Activated CD4-positive, alpha-beta memory T cell treated with anti-CD3 and anti-CD28 coated beads, Interleukin-2, amount 10 ng/mL, durations not matched to agents 7 days and 5 days (primary cell): ENCODE measurements around the gene LRRC74B. TPM values are rescaled to one million over a fixed set of nuclear protein-coding genes. Genes with fewer than 3 reads are reported as not detected.
"Not testable (repeated sequence)": the region's sequence is repeated elsewhere in the genome, so short reads cannot be mapped to it uniquely, and the experiment has no call there.

ENCODE experiments used
- CTCF ChIA-PET: fragments of 350-600 bp; sonication (Branson Sonifier 250); formaldehyde crosslinking; loops from one replicate; lab custom pipeline; 2021; ENCODE audit warnings: antibody characterized with exemption, inconsistent platforms; lab: Charles Lee
- POLR2A ChIA-PET: fragments of 350-600 bp; sonication (Branson Sonifier 250); formaldehyde crosslinking; loops from one replicate; lab custom pipeline; 2021; ENCODE audit warnings: antibody characterized with exemption; lab: Charles Lee
- DNase-seq: peaks from one replicate; pipeline ENCODE4 v3.0.0-alpha.2; 2020
- H3K27ac Mint-ChIP-seq: one replicate; pipeline ENCODE4 v1.8.0; 2021; ENCODE audit warnings: mild to moderate bottlenecking, mixed read lengths
- H3K27me3 Mint-ChIP-seq: one replicate; pipeline ENCODE4 v1.8.0; 2021; ENCODE audit warnings: mixed read lengths
- H3K36me3 Mint-ChIP-seq: one replicate; pipeline ENCODE4 v1.8.0; 2021; ENCODE audit warnings: low read depth, mixed read lengths
- H3K4me1 Mint-ChIP-seq: one replicate; pipeline ENCODE4 v1.8.0; 2021; ENCODE audit warnings: mixed read lengths
- H3K4me3 Mint-ChIP-seq: one replicate; pipeline ENCODE4 v1.8.0; 2021; ENCODE audit warnings: mild to moderate bottlenecking, mixed read lengths
- H3K9me3 Mint-ChIP-seq: one replicate; pipeline ENCODE4 v1.8.0; 2021; ENCODE audit warnings: mixed read lengths
- total RNA-seq, 2 experiments: library from RNA; stranded (reverse); gene quantifications; one replicate each; pipeline ENCODE4 v1.2.3, GENCODE V29; 2021

The LRRC74B gene
- total RNA-seq, 2 experiments from 2014 or later, result not detected

DNA sequence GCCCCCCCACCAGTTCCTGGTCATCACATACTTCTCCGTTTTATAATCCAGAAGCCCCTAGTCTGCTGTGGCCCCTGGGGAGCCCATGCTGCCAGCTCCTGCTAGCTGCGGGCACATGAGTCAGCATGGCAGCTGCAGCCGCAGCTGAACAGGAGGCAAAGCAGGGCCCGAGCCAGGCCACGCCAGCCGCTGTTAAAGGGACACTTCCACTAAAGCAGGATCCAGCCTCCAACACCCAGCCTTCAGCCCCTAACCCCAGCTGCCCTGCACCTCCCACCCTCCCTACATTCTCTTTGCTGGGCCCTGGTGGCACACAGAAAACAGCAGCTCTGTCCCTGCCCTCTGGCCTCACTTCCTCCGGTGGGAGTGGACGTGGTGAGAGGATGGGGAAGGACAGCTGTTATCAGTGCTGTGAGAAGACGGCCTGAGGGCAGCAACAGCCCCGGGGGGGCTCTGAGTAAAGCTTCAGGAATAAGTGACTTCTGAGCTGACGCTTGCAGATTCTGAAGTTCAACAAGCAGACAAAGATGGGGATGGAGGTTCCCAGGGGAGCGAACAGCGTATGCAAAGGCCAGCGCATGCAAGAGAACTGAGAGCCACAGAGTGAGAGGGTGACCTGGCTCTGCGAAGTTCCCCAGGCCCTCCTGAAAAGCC, 688 bp upstream of the LRRC74B start:
- no peak overlapping the region for H3K27ac Mint-ChIP-seq
- no peak for DNase-seq
- H3K9me3 Mint-ChIP-seq, result no peaks in the 10 kb centered on the region
- H3K27me3 Mint-ChIP-seq, result peaks cover 19% of the 10 kb centered on the region
- POLR2A ChIA-PET, result interaction anchor here (0.8 to 1.4 kb wide), 2 partner anchors 10 to 11 kb away, joined by 3 to 4 read pairs; no protein-coding TSS in a partner anchor
- CTCF ChIA-PET, result interaction anchor here (1.2 kb wide), 1 partner anchor 24 kb away, joined by 5 read pairs; no protein-coding TSS in a partner anchor
- H3K4me3 Mint-ChIP-seq, result no peak overlapping the region
- peaks cover 30% of the 10 kb centered on the region for H3K4me1 Mint-ChIP-seq
- H3K36me3 Mint-ChIP-seq, result no peaks in the 10 kb centered on the region

DNA sequence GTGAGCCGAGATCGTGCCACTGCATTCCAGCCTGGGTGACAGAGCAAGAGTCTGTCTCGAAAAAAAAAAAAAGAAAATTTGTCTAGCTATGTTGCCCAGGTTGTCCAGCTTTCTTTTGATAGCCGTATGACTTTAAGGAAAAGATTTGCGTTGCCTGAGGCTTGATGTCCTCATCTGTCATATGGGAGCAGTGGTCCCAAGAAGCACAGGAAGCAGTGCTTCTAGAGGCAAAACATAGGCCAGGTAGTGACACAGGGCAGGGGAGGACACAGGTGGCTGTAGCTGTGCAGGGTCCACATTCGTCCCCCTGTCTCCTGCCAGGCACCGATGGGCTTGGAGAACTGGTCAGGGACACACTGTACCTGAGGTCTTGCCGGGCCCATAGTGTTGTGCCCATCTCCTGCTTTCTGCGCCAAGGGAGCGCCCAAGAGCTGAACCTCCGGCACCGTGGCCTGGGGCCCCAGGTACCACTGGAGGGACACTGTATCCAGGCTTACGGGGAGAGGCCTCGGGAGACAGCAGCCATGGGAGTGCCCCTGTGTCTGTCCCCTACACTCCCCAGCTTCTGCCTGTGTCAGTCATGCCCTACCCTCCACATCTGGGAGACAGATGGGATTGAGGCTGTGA, 1.4 kb downstream of the LRRC74B start:
- no peak overlapping the region for H3K27ac Mint-ChIP-seq
- DNase-seq, result no peak
- no peaks in the 10 kb centered on the region for H3K9me3 Mint-ChIP-seq
- H3K4me1 Mint-ChIP-seq, result peaks cover 33% of the 10 kb centered on the region
- peaks cover 19% of the 10 kb centered on the region for H3K27me3 Mint-ChIP-seq
- no peak overlapping the region for H3K4me3 Mint-ChIP-seq
- H3K36me3 Mint-ChIP-seq, result no peaks in the 10 kb centered on the region
- ChIA-PET CTCF (interaction anchor here (0.7 kb wide), 1 partner anchor 263 kb away, joined by 3 read pairs; no protein-coding TSS in a partner anchor), POLR2A (no interaction called here)

GRCh38 chr22:21047730-21048129, 2.0 kb downstream of the LRRC74B start:
- POLR2A ChIA-PET, result no interaction called here
- Mint-ChIP-seq H3K27me3 (peaks cover 19% of the 10 kb centered on the region), H3K9me3 (no peaks in the 10 kb centered on the region), H3K4me1 (peaks cover 33% of the 10 kb centered on the region), H3K27ac (no peak overlapping the region), H3K36me3 (no peaks in the 10 kb centered on the region), H3K4me3 (no peak overlapping the region)
- DNase-seq, result no peak
- CTCF ChIA-PET, result no interaction called here

- Mint-ChIP-seq H3K4me1 (peaks cover 26% of the 10 kb centered on the region), H3K27me3 (peaks cover 14% of the 10 kb centered on the region)
- H3K9me3 Mint-ChIP-seq, H3K27ac Mint-ChIP-seq, POLR2A ChIA-PET, H3K36me3 Mint-ChIP-seq, H3K4me3 Mint-ChIP-seq, DNase-seq, CTCF ChIA-PET: not testable (repeated sequence)
Observed at GRCh38 chr22:21048448-21048847, 2.7 kb downstream of the LRRC74B start.

DNA sequence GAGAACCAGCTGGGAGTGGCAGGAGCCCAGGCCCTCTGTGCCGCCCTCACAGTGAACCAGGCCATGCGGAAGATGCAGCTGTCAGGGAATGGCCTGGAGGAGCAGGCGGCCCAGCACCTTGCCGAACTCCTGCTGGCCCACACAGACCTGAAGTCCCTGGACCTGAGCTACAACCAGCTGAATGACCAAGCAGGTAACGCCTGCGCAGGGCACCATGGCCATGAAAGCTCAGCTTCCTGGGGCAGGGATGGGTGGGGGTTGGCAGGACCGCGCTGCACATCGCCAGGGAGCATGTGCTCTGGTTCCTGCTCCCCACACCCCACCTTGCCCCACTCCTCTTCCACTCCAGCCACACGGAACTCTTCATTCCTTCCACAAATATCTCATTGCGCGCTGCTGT, 3.2 kb downstream of the LRRC74B start:
- H3K36me3 Mint-ChIP-seq, POLR2A ChIA-PET, H3K27ac Mint-ChIP-seq, H3K9me3 Mint-ChIP-seq, H3K4me3 Mint-ChIP-seq, CTCF ChIA-PET, DNase-seq: not testable (repeated sequence)
- Mint-ChIP-seq H3K27me3 (peaks cover 13% of the 10 kb centered on the region), H3K4me1 (peaks cover 21% of the 10 kb centered on the region)

GRCh38 chr22:21051145-21051830, 5.5 kb downstream of the LRRC74B start:
- ChIA-PET POLR2A (no interaction called here), CTCF (no interaction called here)
- no peak for DNase-seq
- peaks cover 14% of the 10 kb centered on the region for H3K4me1 Mint-ChIP-seq
- no peaks in the 10 kb centered on the region for H3K36me3 Mint-ChIP-seq
- H3K9me3 Mint-ChIP-seq, result no peaks in the 10 kb centered on the region
- H3K27ac Mint-ChIP-seq, result no peak overlapping the region
- H3K4me3 Mint-ChIP-seq, result no peak overlapping the region
- H3K27me3 Mint-ChIP-seq, result peaks cover 5% of the 10 kb centered on the region

DNA sequence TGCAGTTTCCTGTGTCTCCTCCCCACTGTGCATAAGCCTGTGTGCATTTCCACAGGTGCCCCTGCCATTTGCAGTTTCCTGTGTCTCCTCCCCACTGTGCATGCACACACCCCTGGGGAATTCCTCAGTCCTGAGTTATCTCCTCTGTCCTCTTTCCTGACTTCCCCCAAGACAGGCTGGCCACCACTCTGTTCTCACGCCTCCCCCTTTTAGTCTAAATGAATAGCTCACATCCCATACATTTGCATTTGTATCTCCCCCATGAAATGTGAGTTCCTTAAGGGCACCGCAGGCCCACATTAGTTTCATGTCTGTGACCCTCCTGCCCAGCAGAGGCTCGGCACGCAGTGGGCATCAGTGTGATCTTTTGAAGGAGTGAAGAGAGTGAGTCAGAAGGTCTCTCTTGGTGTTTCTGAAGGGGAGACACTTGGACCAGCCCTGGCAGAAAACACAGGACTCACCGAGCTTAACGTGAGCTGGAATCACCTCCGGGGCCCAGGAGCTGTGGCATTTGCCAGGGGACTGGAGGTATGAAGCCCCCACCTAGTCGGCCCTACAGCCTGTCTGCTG, 6.2 kb downstream of the LRRC74B start:
- ChIA-PET POLR2A (interaction anchor here (1.6 kb wide), 1 partner anchor 50 kb away, joined by 4 read pairs; the partner anchor contains the start of gene THAP7), CTCF (no interaction called here)
- Mint-ChIP-seq H3K4me3 (no peak overlapping the region), H3K27me3 (peaks cover 10% of the 10 kb centered on the region), H3K27ac (no peak overlapping the region), H3K9me3 (no peaks in the 10 kb centered on the region), H3K36me3 (no peaks in the 10 kb centered on the region), H3K4me1 (peaks cover 20% of the 10 kb centered on the region)
- DNase-seq, result no peak

DNA sequence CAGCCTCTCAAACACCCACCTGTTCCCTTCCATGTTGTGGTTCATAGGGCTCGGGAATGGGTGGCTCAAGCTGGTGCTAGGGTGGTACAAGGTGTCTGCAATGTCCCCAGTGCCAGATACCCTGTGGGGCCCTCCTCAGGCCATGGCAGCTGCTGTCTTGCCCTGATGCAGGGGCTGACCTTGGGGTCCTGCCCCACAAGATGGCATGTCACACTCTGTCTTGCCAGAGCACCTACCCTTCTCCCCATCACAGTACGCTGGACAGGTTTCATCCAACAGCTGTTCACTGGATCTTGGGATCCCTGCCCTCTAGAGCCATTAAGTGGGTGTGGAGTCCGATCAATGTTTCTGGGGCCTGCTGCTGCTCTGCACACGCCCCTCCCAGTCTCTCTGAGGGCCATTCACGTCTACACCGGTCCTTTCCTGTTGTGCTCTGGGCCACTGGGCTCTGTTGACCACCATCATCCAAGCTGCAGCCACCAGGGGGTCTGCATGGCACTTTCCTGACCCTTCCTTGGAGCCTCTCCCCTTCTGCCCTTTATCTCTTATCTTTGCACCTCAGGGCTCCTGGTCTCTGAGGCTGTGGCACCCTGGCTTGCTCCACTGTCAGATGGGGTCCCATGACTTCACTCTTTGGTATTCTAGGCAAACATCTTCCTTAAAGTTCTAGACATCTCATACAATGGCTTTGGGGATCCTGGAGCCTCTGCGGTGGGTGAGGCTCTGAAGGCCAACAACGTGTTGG, 7.1 kb downstream of the LRRC74B start:
- Mint-ChIP-seq H3K27me3 (peaks cover 10% of the 10 kb centered on the region), H3K9me3 (no peaks in the 10 kb centered on the region), H3K4me1 (peaks cover 21% of the 10 kb centered on the region), H3K4me3 (no peak overlapping the region), H3K27ac (no peak overlapping the region), H3K36me3 (no peaks in the 10 kb centered on the region)
- no peak for DNase-seq
- ChIA-PET POLR2A (interaction anchor here (1.6 kb wide), 1 partner anchor 51 kb away, joined by 4 read pairs; the partner anchor contains the start of gene THAP7), CTCF (no interaction called here)

GRCh38 chr22:21054046-21054713, 8.4 kb downstream of the LRRC74B start:
- H3K36me3 Mint-ChIP-seq, result no peaks in the 10 kb centered on the region
- H3K4me3 Mint-ChIP-seq, result no peak overlapping the region
- ChIA-PET CTCF (no interaction called here), POLR2A (interaction anchor here (1.2 kb wide), 1 partner anchor 9 kb away, joined by 4 read pairs; the partner anchor contains the start of gene LRRC74B)
- H3K27ac Mint-ChIP-seq, result no peak overlapping the region
- peaks cover 10% of the 10 kb centered on the region for H3K27me3 Mint-ChIP-seq
- no peaks in the 10 kb centered on the region for H3K9me3 Mint-ChIP-seq
- no peak for DNase-seq
- H3K4me1 Mint-ChIP-seq, result peaks cover 21% of the 10 kb centered on the region

GRCh38 chr22:21054714-21055563, 9.2 kb downstream of the LRRC74B start:
- no peak for DNase-seq
- H3K4me3 Mint-ChIP-seq, result no peak overlapping the region
- no peaks in the 10 kb centered on the region for H3K9me3 Mint-ChIP-seq
- H3K27ac Mint-ChIP-seq, result no peak overlapping the region
- no peaks in the 10 kb centered on the region for H3K36me3 Mint-ChIP-seq
- CTCF ChIA-PET, result no interaction called here
- peaks cover 10% of the 10 kb centered on the region for H3K27me3 Mint-ChIP-seq
- POLR2A ChIA-PET, result interaction anchor here (1.2 kb wide), 1 partner anchor 9 kb away, joined by 4 read pairs; the partner anchor contains the start of gene LRRC74B
- H3K4me1 Mint-ChIP-seq, result peaks cover 21% of the 10 kb centered on the region

- H3K4me3 Mint-ChIP-seq, result no peak overlapping the region
- POLR2A ChIA-PET, result interaction anchor here (1.2 kb wide), 1 partner anchor 10 kb away, joined by 4 read pairs; the partner anchor contains the start of gene LRRC74B
Observed at GRCh38 chr22:21055564-21055834, 9.8 kb downstream of the LRRC74B start.

More at GRCh38 chr22:21055564-21055834, 9.8 kb downstream of the LRRC74B start:
- CTCF ChIA-PET, result no interaction called here
- Mint-ChIP-seq H3K4me1 (peaks cover 21% of the 10 kb centered on the region), H3K27ac (no peak overlapping the region), H3K36me3 (no peaks in the 10 kb centered on the region), H3K27me3 (peaks cover 10% of the 10 kb centered on the region), H3K9me3 (no peaks in the 10 kb centered on the region)
- no peak for DNase-seq
